ENCODE results near the gene SORCS1. TPM values are rescaled to one million over a fixed set of nuclear protein-coding genes. Genes with fewer than 3 reads are reported as not detected.

The SORCS1 gene
- polyA plus RNA-seq, 1 donor (not counting 4 experiments of a cell fraction or from before 2014, with no cell fraction given) = not detected

GRCh38 chr10:106815427-106816043 lies 349.0 kb downstream of the SORCS1 start:
- Histone ChIP-seq H3K4me2 (ENCODE audit: control insufficient read depth, extremely low read depth, insufficient read depth, low read depth, low read length) (no peak overlapping the region), H3K79me2 (ENCODE audit: control insufficient read depth, insufficient read depth, low read length) (no peaks in the 10 kb centered on the region), H3K27ac (ENCODE audit: control insufficient read depth, insufficient read depth, low read length) (no peak overlapping the region), H3K36me3 (ENCODE audit: control insufficient read depth in 2 of 2, extremely low read depth in 1 of 2, insufficient read depth in 2 of 2, low read length in 2 of 2) (no peaks in the 10 kb centered on the region), H3K9ac (ENCODE audit: control insufficient read depth, extremely low read depth, insufficient read depth, low read length) (no peak overlapping the region), H4K20me1 (ENCODE audit: control insufficient read depth, extremely low read depth, insufficient read depth, low read length) (no peaks in the 10 kb centered on the region), H3K9me3 (ENCODE audit: control insufficient read depth, low read depth, low read length) (no peaks in the 10 kb centered on the region), H3K27me3 (ENCODE audit: control insufficient read depth, extremely low read depth, insufficient read depth, low read length) (no peaks in the 10 kb centered on the region), H3K4me3 (ENCODE audit: control insufficient read depth in 2 of 3, extremely low read depth in 1 of 3, insufficient read depth in 2 of 3, low read depth in 1 of 3, low read length in 3 of 3) (no peak overlapping the region), H3K9me1 (ENCODE audit: control insufficient read depth, extremely low read depth, insufficient read depth, low read length) (no peaks in the 10 kb centered on the region), H2AFZ (ENCODE audit: control insufficient read depth, low read length) (no peak overlapping the region), H3K4me1 (ENCODE audit: control insufficient read depth, extremely low read depth, insufficient read depth, low read length) (no peaks in the 10 kb centered on the region)
- FAIRE-seq = no peak
- TF ChIP-seq, protein P1, sequence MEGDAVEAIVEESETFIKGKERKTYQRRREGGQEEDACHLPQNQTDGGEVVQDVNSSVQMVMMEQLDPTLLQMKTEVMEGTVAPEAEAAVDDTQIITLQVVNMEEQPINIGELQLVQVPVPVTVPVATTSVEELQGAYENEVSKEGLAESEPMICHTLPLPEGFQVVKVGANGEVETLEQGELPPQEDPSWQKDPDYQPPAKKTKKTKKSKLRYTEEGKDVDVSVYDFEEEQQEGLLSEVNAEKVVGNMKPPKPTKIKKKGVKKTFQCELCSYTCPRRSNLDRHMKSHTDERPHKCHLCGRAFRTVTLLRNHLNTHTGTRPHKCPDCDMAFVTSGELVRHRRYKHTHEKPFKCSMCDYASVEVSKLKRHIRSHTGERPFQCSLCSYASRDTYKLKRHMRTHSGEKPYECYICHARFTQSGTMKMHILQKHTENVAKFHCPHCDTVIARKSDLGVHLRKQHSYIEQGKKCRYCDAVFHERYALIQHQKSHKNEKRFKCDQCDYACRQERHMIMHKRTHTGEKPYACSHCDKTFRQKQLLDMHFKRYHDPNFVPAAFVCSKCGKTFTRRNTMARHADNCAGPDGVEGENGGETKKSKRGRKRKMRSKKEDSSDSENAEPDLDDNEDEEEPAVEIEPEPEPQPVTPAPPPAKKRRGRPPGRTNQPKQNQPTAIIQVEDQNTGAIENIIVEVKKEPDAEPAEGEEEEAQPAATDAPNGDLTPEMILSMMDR (optimal IDR thresholded peaks at IDR 0.05 in 1 of 3, IDR thresholded peaks at IDR 0.05 in 1 of 3, conservative IDR thresholded peaks at IDR 0.05 in 1 of 3; ENCODE audit: extremely low read depth in 1 of 3, insufficient read depth in 2 of 3, low read length in 3 of 3) = no peak
- TF ChIP-seq EZH2 (IDR thresholded peaks at IDR 0.05; ENCODE audit: low read length) = no peak
- dilution Hi-C loops (cut with MboI; ENCODE audit: extremely low pct_ligation_motif_present, low sequenced_read_pairs) = no loop called here
- DNase-seq (ENCODE audit: low read depth, low spot score) = no peak

GRCh38 chr10:106804992-106805582 lies 359.4 kb downstream of the SORCS1 start:
- Histone ChIP-seq H3K79me2 (ENCODE audit: control insufficient read depth, insufficient read depth, low read length) (no peaks in the 10 kb centered on the region), H3K4me3 (ENCODE audit: control insufficient read depth in 2 of 3, extremely low read depth in 1 of 3, insufficient read depth in 2 of 3, low read depth in 1 of 3, low read length in 3 of 3) (no peak overlapping the region), H4K20me1 (ENCODE audit: control insufficient read depth, extremely low read depth, insufficient read depth, low read length) (no peaks in the 10 kb centered on the region), H3K4me2 (ENCODE audit: control insufficient read depth, extremely low read depth, insufficient read depth, low read depth, low read length) (no peak overlapping the region), H3K9ac (ENCODE audit: control insufficient read depth, extremely low read depth, insufficient read depth, low read length) (no peak overlapping the region), H3K27ac (ENCODE audit: control insufficient read depth, insufficient read depth, low read length) (no peak overlapping the region), H3K9me3 (ENCODE audit: control insufficient read depth, low read depth, low read length) (no peaks in the 10 kb centered on the region), H3K4me1 (ENCODE audit: control insufficient read depth, extremely low read depth, insufficient read depth, low read length) (no peaks in the 10 kb centered on the region), H3K36me3 (ENCODE audit: control insufficient read depth in 2 of 2, extremely low read depth in 1 of 2, insufficient read depth in 2 of 2, low read length in 2 of 2) (no peaks in the 10 kb centered on the region), H3K9me1 (ENCODE audit: control insufficient read depth, extremely low read depth, insufficient read depth, low read length) (no peaks in the 10 kb centered on the region), H2AFZ (ENCODE audit: control insufficient read depth, low read length) (no peak overlapping the region), H3K27me3 (ENCODE audit: control insufficient read depth, extremely low read depth, insufficient read depth, low read length) (no peaks in the 10 kb centered on the region)
- no peak for TF ChIP-seq EZH2 (IDR thresholded peaks at IDR 0.05; ENCODE audit: low read length)
- TF ChIP-seq, protein P1 (optimal IDR thresholded peaks at IDR 0.05 in 1 of 3, IDR thresholded peaks at IDR 0.05 in 1 of 3, conservative IDR thresholded peaks at IDR 0.05 in 1 of 3; ENCODE audit: extremely low read depth in 1 of 3, insufficient read depth in 2 of 3, low read length in 3 of 3) = no peak
- DNase-seq (ENCODE audit: low read depth, low spot score) (no peak), FAIRE-seq (no peak)
- dilution Hi-C loops (cut with MboI; ENCODE audit: extremely low pct_ligation_motif_present, low sequenced_read_pairs) = no loop called here

Measured in keratinocyte (primary cell).